ENCODE results near the gene TIPRL.

- TF ChIP-seq GABPA (IDR thresholded peaks at IDR 0.05; ENCODE audit: borderline replicate concordance, insufficient read depth, low read length) (no peak), JUN (IDR thresholded peaks at IDR 0.05; ENCODE audit: low read depth, low read length) (no peak), CTCF (IDR thresholded peaks at IDR 0.05; ENCODE audit: control extremely low read depth in 1 of 3, insufficient read depth in 1 of 3, low read depth in 1 of 3, low read length in 3 of 3) (peak; percentile 80 to 95 (median 88)), TEAD4 (IDR thresholded peaks at IDR 0.05; ENCODE audit: low read depth, low read length) (no peak), EZH2 (IDR thresholded peaks at IDR 0.05; ENCODE audit: low read depth, low read length, severe bottlenecking) (no peak), POLR2A (IDR thresholded peaks at IDR 0.05; ENCODE audit: control extremely low read depth in 1 of 2, low read depth in 2 of 2, low read length in 2 of 2) (no peak), EP300 (IDR thresholded peaks at IDR 0.05; ENCODE audit: borderline replicate concordance in 1 of 2, low read depth in 2 of 2, low read length in 2 of 2) (no peak)
Measured at GRCh38 chr1:168145184-168146159, 33.3 kb upstream of the TIPRL start.
